ENCODE results near the gene SIDT2.

The SIDT2 gene

DNA sequence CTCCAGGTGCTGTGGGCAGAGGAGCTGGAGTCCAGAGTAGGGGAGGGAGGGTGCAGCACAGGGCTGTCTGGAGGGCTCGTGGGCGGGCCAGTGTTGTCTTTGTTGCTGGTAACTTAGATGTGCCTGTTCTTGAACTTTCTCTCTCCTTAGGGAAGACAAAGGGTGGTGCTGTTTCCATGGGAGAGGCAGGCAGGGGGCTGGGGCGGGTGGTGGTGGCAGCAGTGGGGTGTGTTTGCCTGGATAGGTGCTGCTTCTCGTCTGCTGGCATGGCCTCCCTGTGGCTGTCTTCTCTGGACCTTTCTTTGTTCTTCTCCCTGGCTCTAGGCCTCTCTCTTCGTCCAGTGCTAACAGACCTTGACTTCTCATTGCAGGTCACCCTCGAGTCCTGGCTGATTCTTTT lies 8.5 kb downstream of the SIDT2 start:
- Histone ChIP-seq H3K27ac (peak overlapping the region in 7 of 21 experiments; percentile 0 to 52 (median 42)), H3K4me3 (no peak overlapping the region)

DNA sequence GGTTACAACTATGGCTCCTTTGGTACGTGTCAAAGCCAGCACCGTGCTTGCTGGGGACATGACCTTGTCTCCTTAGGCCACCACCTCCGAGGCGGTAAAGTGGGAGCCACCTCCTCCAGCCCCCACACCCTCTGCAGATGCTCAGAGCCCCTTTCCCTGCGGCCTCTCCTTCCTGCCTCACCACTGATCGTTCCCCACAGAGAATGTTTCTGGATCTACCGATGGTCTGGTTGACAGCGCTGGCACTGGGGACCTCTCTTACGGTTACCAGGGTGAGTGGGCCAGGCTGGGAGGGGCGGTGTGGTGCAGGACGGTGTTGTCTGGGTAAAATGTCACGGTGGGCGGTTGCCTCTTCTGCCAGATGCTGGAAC lies 8.9 kb downstream of the SIDT2 start:
- H3K27ac ChIP-seq = peak overlapping the region in 4 of 21 experiments; percentile 0 to 50 (median 22)
- H3K4me3 ChIP-seq = no peak overlapping the region

DNA sequence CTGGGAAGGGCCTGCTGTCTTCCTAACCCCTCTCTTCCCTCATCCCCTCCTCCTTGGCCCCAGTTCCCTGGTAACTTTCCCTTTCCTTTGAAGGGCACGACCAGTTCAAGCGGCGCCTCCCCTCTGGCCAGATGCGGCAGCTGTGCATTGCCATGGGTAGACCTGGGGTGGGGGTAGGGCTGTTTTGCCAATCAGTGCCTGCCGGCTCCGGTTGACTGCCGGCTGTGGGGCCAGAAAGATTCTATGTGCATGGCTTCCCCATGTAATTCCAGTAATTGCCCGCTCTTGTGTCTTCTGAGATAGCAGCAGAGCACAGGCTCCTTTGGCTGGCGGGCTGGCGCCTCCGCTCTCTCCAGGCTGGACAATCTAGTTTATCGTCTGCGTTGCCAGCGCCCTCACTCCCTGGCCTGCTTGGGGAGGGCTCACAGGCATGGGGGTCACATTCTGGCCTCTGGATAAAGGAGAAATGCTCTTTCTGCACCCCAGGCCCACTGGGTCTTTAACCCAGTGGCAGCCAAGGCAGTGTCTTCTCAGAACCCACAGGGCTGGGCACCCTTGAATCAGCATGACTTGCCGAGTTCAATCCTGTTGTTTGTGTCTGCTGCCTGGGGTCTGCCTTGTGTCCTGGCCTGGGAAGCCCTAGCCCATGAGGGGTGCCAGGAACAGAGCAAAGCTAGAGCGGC lies 9.4 kb downstream of the SIDT2 start:
- peak overlapping the region in 5 of 21 experiments; percentile 0 to 57 (median 42) for H3K27ac ChIP-seq
- H3K4me3 ChIP-seq = no peak overlapping the region

DNA sequence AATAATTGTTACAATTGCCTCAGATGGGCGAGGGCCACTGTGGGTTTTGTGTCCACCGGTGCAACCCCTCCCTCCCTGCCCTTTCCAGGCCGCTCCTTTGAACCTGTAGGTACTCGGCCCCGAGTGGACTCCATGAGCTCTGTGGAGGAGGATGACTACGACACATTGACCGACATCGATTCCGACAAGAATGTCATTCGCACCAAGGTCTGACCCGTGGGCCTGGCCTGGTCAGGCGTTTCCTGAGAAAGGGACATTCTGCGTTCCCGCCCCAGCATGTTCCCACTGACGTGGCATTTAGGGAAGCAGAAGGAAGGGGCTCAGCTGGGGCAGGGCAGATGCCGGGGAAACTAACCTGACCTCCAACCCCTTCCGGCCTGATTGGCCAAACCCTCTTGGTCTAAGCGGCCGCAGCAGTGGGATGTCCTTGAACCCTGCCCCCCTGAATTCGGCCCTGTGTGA lies 10.1 kb downstream of the SIDT2 start:
- Histone ChIP-seq H3K27ac (peak overlapping the region in 7 of 21 experiments; percentile 0 to 57 (median 42)), H3K4me3 (no peak overlapping the region)

DNA sequence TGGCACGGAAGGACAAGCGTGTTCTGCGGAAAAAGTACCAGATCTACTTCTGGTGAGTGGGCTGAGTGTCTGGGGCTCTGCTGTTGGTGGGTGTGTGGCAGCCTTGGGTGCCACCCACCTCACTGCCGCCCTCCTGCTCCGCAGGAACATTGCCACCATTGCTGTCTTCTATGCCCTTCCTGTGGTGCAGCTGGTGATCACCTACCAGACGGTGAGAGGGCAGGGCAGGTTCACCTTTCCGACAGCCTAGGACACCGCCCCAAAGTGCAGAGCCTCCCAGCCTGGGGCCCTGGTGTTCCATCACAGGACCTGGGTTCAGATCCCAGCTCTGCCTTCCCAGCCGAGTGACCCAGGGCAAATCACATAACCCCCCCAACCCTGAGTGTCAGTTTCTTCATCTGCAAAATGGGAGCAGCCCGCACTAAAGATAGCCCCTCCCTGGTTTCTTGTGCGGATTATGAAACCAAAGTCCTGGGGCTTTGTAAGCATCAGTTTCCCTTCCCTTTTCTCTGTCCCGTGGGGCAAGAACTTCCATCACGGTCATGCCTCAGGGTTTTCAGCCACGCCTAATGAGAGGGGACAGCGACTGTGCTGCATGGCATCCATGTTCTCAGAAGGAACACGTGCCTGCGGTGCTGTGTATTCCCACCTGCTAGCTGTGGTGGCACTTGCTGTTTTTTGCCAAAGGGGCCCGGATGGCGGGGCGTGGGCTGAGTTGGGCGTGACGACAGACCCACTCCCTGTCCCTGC lies 10.8 kb downstream of the SIDT2 start:
- no peak overlapping the region for H3K4me3 ChIP-seq

DNA sequence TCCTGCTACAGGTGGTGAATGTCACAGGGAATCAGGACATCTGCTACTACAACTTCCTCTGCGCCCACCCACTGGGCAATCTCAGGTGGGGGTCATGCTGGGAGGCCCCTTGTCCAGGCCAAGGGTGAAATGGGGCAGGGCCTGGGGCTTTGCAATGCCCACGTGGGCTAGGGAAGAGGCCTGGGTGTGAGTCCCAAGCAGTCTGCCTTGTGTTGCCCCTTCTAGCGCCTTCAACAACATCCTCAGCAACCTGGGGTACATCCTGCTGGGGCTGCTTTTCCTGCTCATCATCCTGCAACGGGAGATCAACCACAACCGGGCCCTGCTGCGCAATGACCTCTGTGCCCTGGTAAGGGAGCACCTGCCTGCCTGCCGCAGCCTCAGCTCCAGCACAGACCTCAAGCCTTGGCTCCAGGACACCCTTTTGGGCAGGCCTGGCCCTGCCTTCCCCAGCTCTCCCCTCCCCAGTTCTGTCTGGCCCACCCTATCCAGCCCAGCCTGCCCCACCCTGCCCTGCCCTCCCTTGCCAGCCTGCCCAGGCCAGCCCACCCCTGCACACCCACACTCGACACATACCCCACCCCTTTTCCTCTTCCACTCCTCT lies 11.5 kb downstream of the SIDT2 start:
- H3K4me3 ChIP-seq = no peak overlapping the region
- peak overlapping the region in 5 of 21 experiments; percentile 1 to 55 (median 47) for H3K27ac ChIP-seq

More for the DNA sequence above, 10.8 kb downstream of the SIDT2 start:
- H3K27ac ChIP-seq = peak overlapping the region in 5 of 21 experiments; percentile 42 to 57 (median 47)

DNA sequence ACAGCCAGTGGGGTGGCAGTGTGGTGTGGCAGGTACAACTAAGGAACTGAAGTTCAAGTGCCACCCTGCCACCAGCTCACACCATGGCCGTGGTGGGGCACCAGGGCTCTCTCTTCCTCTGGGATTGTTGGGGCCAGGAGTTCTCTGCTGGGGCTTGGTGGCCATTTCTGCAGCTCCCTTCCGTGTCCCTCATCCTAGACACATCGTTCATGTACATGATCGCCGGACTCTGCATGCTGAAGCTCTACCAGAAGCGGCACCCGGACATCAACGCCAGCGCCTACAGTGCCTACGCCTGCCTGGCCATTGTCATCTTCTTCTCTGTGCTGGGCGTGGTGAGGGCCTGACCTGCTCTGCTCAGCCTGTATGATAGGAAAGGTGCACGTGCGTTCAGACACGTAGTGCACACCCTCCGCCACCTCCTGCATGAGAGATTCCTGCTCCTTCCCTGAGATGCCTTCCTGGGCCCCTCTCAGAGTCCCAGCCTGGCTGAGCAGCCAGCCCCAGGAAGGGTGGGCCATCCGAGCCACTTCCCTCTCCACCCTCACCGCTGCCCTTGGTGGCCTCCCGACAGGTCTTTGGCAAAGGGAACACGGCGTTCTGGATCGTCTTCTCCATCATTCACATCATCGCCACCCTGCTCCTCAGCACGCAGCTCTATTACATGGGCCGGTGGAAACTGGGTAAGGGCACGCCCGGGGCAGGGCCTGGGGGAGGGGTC lies 13.3 kb downstream of the SIDT2 start:
- H3K4me3 ChIP-seq = no peak overlapping the region
- H3K27ac ChIP-seq = no peak overlapping the region

DNA sequence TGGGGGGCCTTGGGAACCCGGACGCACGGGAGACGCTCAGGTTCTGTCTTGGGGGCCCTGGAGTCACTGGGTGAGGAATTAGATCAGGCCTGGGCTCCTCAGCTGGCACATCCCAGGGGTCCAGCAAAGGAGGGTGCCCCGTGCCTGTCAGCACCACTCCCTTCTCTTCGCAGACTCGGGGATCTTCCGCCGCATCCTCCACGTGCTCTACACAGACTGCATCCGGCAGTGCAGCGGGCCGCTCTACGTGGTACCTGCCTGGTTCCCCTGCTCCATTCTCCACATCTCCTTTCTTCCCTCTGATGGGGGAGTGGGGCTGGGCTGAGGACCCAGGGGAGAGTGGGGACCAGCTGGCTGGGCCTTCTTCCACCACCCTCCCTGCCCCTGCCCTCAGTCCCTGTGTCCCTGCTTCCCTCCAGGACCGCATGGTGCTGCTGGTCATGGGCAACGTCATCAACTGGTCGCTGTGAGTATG lies 13.9 kb downstream of the SIDT2 start:
- H3K27ac ChIP-seq = no peak overlapping the region
- H3K4me3 ChIP-seq = no peak overlapping the region

DNA sequence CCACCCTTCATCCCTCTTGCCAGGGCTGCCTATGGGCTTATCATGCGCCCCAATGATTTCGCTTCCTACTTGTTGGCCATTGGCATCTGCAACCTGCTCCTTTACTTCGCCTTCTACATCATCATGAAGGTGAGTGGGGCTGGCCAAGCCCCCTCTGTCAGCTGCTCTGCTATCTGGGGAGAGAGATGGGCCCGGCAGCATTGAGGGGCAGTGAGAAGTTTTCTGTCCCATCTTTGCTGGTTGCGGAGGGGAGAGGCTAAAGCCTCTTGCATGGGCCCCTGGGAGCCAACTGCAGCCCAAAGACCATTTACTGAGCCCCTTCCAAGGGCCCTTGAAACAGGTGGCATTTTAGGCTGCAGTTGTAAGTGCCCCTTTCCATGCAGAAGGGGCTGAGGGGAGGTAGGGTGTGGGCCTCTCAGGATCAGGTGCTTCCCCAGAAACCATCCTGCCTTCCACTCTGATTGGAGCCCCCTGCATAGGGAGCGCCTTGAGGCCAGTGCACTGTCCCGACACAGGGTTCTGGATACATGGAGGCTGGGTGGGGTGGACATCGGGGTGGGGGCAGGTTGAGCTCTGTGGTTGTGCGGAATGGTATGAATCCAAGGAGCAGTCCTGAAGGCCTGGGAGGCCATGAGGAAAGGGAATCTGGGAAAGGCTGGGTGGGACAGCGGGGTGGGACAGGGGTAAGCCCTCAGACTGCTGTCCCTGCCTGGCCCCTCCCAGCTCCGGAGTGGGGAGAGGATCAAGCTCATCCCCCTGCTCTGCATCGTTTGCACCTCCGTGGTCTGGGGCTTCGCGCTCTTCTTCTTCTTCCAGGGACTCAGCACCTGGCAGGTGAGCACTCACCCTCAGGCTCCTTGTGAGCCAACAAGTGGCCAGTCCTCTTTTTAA lies 14.8 kb downstream of the SIDT2 start:
- H3K4me3 ChIP-seq = no peak overlapping the region
- H3K27ac ChIP-seq = no peak overlapping the region

DNA sequence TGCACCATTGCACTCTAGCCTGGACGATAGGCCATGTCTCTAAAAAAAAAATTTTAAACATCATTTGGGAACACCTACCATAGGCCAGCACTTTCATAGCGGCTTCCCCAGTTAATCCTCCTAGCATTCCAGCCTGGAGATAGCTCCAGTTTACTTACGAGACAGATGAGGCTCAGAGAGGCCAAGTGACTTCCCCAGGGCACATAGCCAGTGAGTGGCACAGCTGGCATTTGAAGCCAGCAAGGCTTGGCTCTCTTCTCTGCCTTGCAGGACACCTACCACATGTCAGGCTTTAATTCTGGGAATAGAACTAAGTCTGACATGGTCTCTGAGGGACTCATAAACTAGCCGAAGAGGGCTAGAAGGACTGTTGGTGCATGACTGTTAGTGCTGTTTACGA lies 15.7 kb downstream of the SIDT2 start:
- Histone ChIP-seq H3K4me3 (no peak overlapping the region), H3K27ac (no peak overlapping the region)

DNA sequence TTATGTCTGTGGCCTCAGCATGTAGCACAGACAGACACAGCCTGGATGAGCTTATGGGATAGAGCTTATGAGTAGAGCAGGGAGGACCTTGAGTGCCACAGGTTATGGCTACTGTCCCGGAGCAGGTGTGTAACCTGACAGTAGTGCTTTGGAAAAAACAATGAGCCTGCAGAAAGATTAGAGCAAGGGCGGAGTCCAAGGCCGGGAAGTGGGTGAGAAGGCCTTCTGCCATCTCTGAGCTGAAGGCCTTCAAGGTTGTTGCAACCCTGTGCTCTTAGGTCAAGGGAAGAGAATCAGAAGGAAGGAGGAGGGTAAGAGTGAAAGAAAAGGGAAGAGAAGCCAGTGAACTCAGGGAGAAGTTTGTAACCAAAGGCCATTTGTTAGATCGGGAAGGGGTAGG lies 16.7 kb downstream of the SIDT2 start:
- Histone ChIP-seq H3K4me3 (no peak overlapping the region), H3K27ac (no peak overlapping the region)

DNA sequence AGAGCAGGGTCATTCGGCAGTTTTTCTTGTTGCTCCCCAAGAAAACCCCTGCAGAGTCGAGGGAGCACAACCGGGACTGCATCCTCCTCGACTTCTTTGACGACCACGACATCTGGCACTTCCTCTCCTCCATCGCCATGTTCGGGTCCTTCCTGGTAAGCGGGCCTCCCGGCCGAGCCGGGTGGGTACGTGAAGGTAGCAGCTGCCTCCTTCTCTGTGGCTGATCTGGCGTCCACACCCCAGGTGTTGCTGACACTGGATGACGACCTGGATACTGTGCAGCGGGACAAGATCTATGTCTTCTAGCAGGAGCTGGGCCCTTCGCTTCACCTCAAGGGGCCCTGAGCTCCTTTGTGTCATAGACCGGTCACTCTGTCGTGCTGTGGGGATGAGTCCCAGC lies 17.2 kb downstream of the SIDT2 start:
- Histone ChIP-seq H3K4me3 (no peak overlapping the region), H3K27ac (no peak overlapping the region)

DNA sequence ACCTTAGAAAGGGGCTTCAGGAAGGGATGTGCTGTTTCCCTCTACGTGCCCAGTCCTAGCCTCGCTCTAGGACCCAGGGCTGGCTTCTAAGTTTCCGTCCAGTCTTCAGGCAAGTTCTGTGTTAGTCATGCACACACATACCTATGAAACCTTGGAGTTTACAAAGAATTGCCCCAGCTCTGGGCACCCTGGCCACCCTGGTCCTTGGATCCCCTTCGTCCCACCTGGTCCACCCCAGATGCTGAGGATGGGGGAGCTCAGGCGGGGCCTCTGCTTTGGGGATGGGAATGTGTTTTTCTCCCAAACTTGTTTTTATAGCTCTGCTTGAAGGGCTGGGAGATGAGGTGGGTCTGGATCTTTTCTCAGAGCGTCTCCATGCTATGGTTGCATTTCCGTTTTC lies 18.5 kb downstream of the SIDT2 start:
- Histone ChIP-seq H3K27ac (no peak overlapping the region), H3K4me3 (no peak overlapping the region)

DNA sequence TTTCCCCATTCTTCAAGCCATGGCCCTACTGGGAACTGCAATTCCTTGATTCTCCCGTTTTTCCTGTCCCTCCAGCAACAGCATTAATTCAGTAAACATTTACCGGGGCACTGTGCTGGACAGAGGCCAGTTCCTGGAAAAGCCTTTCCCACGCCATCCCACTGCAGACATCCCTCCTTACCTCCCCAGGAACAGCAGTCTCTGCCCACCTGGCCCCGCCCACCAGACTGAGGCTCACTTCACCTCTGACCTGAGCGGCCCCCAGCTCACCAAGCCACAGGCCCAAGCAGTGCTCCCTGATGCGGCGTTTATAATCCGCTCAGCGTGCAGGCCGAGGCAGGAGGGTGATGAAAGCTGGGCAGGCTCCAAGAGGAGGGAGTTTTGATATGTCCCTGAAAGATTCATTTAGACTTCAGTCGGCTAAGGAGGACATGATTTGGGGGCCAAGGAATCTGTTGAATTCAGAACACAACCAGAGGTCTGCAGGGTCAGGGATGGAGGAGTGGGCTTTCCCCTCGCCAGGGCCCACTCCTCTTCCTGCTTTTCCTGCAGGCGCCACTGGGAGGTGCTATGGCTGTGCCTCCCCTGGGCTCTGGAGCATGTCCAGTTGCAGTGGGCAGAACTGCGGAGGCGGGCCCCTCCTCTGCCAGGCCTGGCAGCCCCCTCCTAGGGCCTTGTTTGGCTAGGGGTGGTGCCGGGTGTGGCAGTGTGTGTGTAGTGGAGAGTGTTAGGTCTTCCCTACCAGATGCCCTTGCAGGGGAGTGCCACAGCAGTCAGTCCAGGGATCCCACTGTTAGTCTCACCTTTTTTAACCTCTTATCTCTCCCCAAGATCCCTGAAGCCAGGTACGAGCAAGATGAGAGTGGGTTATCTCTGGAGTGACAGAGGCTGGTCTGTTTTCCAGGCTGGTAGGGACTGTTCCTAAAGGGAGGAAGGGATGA lies 19.2 kb downstream of the SIDT2 start:
- Histone ChIP-seq H3K4me3 (no peak overlapping the region), H3K27ac (peak overlapping the region in 11 of 21 experiments; percentile 12 to 88 (median 74))

DNA sequence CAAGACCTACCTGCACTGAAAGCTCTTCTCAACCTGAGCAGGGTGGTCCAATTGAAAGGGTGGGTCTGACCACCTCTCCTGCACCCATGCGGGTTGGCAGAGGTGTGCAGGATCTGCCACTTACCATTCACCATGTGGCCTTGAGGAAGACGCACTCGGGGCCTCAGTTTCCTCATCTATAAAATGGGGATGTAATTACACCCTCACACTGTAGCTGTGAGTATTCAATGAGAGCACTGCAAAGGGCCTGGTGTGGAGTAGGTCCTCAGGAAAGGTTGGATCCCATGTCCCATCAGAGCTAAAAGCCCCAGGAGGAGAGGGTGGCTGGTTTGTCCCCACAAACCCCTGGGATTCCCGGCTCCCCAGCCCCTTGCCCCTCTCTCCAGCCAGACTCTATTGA lies 20.1 kb downstream of the SIDT2 start:
- H3K27ac ChIP-seq = peak overlapping the region in 17 of 21 experiments; percentile 12 to 88 (median 69)

DNA sequence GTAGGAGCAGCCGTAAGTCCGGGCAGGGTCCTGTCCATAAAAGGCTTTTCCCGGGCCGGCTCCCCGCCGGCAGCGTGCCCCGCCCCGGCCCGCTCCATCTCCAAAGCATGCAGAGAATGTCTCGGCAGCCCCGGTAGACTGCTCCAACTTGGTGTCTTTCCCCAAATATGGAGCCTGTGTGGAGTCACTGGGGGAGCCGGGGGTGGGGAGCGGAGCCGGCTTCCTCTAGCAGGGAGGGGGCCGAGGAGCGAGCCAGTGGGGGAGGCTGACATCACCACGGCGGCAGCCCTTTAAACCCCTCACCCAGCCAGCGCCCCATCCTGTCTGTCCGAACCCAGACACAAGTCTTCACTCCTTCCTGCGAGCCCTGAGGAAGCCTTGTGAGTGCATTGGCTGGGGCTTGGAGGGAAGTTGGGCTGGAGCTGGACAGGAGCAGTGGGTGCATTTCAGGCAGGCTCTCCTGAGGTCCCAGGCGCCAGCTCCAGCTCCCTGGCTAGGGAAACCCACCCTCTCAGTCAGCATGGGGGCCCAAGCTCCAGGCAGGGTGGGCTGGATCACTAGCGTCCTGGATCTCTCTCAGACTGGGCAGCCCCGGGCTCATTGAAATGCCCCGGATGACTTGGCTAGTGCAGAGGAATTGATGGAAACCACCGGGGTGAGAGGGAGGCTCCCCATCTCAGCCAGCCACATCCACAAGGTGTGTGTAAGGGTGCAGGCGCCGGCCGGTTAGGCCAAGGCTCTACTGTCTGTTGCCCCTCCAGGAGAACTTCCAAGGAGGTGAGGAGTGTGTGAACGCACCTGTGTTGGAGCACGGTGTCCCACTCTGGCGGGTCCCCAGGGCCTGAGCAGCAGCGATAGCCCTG lies 20.7 kb downstream of the SIDT2 start, which contains the start of gene TAGLN:
Gene TAGLN (plus strand): TSS at position 318 of the 863 bp plus-strand sequence. CDS start 3,644 bp downstream, outside the sequence.
- peak within 1 kb of the TSS; percentile 1 to 31 (median 23) for H3K4me3 ChIP-seq
- peak within 1 kb of the TSS in 20 of 21 experiments; percentile 38 to 88 (median 70) for H3K27ac ChIP-seq

More for the DNA sequence above, 20.1 kb downstream of the SIDT2 start:
- peak overlapping the region in 3 of 7 experiments; percentile 14 to 31 (median 28) for H3K4me3 ChIP-seq
